ENCODE measurements around the gene CADM2. TPM values are rescaled to one million over a fixed set of nuclear protein-coding genes. Genes with fewer than 3 reads are reported as not detected.
"Not testable (repeated sequence)": the region's sequence is repeated elsewhere in the genome, so short reads cannot be mapped to it uniquely, and the experiment has no call there.

Gene CADM2
- total RNA-seq, 1 donor from 2014 or later, result 4.0 TPM

- Mint-ChIP-seq H3K27ac (no peak overlapping the region), H3K4me1 (ENCODE audit: unreplicated experiment) (peaks cover 8% of the 10 kb centered on the region), H3K4me3 (no peak overlapping the region), H3K27me3 (no peaks in the 10 kb centered on the region), H3K9me3 (no peaks in the 10 kb centered on the region), H3K36me3 (no peaks in the 10 kb centered on the region)
- TF ChIP-seq CTCF (conservative IDR thresholded peaks at IDR 0.05), result no peak
- DNase-seq (ENCODE audit: extremely low spot score, unreplicated experiment), result no peak
These were observed 539.4 kb downstream of the CADM2 start for GRCh38 chr3:85498177-85498576.

GRCh38 chr3:85502148-85502875 is 543.5 kb downstream of the CADM2 start:
- Mint-ChIP-seq H3K27ac (no peak overlapping the region), H3K36me3 (no peaks in the 10 kb centered on the region), H3K9me3 (peaks cover 3% of the 10 kb centered on the region), H3K4me3 (peak overlapping the region; percentile 31), H3K27me3 (no peaks in the 10 kb centered on the region), H3K4me1 (ENCODE audit: unreplicated experiment) (peaks cover 12% of the 10 kb centered on the region)
- no peak for TF ChIP-seq CTCF (conservative IDR thresholded peaks at IDR 0.05)
- no peak for DNase-seq (ENCODE audit: extremely low spot score, unreplicated experiment)

GRCh38 chr3:85504129-85504784 is 545.5 kb downstream of the CADM2 start:
- Mint-ChIP-seq H3K4me3 (peak overlapping the region; percentile 83), H3K4me1 (ENCODE audit: unreplicated experiment) (peaks cover 12% of the 10 kb centered on the region), H3K27ac (peak overlapping the region; percentile 64)
- not testable (repeated sequence) for DNase-seq (ENCODE audit: extremely low spot score, unreplicated experiment); H3K9me3 Mint-ChIP-seq; H3K36me3 Mint-ChIP-seq; H3K27me3 Mint-ChIP-seq
- peak; percentile 27 for TF ChIP-seq CTCF (conservative IDR thresholded peaks at IDR 0.05)

GRCh38 chr3:85504785-85505511 is 546.2 kb downstream of the CADM2 start:
- H3K9me3 Mint-ChIP-seq; DNase-seq (ENCODE audit: extremely low spot score, unreplicated experiment); H3K36me3 Mint-ChIP-seq; H3K27me3 Mint-ChIP-seq: not testable (repeated sequence)
- peak overlapping the region; percentile 83 for H3K4me3 Mint-ChIP-seq
- peak overlapping the region; percentile 85 for H3K27ac Mint-ChIP-seq
- H3K4me1 Mint-ChIP-seq (ENCODE audit: unreplicated experiment), result peaks cover 12% of the 10 kb centered on the region

GRCh38 chr3:85507052-85507451 is 548.3 kb downstream of the CADM2 start:
- not testable (repeated sequence) for H3K4me1 Mint-ChIP-seq (ENCODE audit: unreplicated experiment); H3K4me3 Mint-ChIP-seq; H3K36me3 Mint-ChIP-seq; H3K27ac Mint-ChIP-seq; H3K9me3 Mint-ChIP-seq; H3K27me3 Mint-ChIP-seq; DNase-seq (ENCODE audit: extremely low spot score, unreplicated experiment)

GRCh38 chr3:85508659-85509058 is 549.9 kb downstream of the CADM2 start:
- peaks cover 4% of the 10 kb centered on the region for H3K4me1 Mint-ChIP-seq (ENCODE audit: unreplicated experiment)
- H3K36me3 Mint-ChIP-seq, result no peaks in the 10 kb centered on the region
- H3K27me3 Mint-ChIP-seq, result no peaks in the 10 kb centered on the region
- DNase-seq (ENCODE audit: extremely low spot score, unreplicated experiment), result no peak
- peak overlapping the region; percentile 52 for H3K27ac Mint-ChIP-seq
- H3K4me3 Mint-ChIP-seq, result no peak overlapping the region
- H3K9me3 Mint-ChIP-seq, result peaks cover 3% of the 10 kb centered on the region
- no peak for TF ChIP-seq CTCF (conservative IDR thresholded peaks at IDR 0.05)
